Measurements from ENCODE around the gene DISC1. TPM values are rescaled to one million over a fixed set of nuclear protein-coding genes. Genes with fewer than 3 reads are reported as not detected.

Gene DISC1
- total and polyA plus RNA-seq, 2 donors (not counting 1 experiment from before 2014, with no cell fraction given) = 2.0 to 4.3 TPM

DNA sequence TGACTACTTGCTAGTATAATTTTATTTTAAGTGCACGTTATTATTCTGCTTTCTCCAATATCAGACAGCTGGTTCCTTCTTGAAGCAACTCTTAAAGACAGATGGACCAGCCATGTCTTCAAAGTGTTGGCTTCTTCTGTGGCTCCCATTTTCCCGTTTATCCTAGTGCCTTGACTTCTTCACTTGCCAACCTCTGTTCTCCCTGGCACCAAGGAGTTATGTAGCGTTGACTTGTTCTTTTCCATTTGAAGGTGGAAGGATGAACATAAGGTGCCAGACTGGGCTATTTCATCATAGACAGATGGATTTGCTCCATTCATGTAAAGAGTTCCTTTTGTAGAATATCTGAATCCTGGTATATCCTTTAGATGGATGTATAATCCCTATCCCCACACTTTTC is 260.6 kb downstream of the DISC1 start:
- Histone ChIP-seq H4K20me1 (ENCODE audit: control insufficient read depth, extremely low read depth, insufficient read depth, low read length) (no peaks in the 10 kb centered on the region), H3K4me3 (replicated peaks in 1 of 4; ENCODE audit: control extremely low read depth in 1 of 4, insufficient read depth in 1 of 4, low read depth in 3 of 4, low read length in 4 of 4) (no peak overlapping the region), H3K27ac (ENCODE audit: insufficient read depth, low read length) (no peak overlapping the region), H2AFZ (ENCODE audit: low read length) (no peak overlapping the region), H3K9me3 (ENCODE audit: control insufficient read depth, insufficient read depth, low read depth, low read length) (no peaks in the 10 kb centered on the region), H3K36me3 (ENCODE audit: control insufficient read depth, insufficient read depth, low read length) (no peaks in the 10 kb centered on the region), H3K4me1 (ENCODE audit: control insufficient read depth, extremely low read depth, insufficient read depth, low read length) (no peaks in the 10 kb centered on the region), H3K79me2 (ENCODE audit: control insufficient read depth, insufficient read depth, low read length) (no peaks in the 10 kb centered on the region), H3K4me2 (ENCODE audit: extremely low read depth, insufficient read depth, low read length) (no peak overlapping the region), H3K27me3 (ENCODE audit: control insufficient read depth, insufficient read depth, low read length) (no peaks in the 10 kb centered on the region), H3K9ac (ENCODE audit: insufficient read depth, low read length) (no peak overlapping the region)
- TF ChIP-seq, protein P1, sequence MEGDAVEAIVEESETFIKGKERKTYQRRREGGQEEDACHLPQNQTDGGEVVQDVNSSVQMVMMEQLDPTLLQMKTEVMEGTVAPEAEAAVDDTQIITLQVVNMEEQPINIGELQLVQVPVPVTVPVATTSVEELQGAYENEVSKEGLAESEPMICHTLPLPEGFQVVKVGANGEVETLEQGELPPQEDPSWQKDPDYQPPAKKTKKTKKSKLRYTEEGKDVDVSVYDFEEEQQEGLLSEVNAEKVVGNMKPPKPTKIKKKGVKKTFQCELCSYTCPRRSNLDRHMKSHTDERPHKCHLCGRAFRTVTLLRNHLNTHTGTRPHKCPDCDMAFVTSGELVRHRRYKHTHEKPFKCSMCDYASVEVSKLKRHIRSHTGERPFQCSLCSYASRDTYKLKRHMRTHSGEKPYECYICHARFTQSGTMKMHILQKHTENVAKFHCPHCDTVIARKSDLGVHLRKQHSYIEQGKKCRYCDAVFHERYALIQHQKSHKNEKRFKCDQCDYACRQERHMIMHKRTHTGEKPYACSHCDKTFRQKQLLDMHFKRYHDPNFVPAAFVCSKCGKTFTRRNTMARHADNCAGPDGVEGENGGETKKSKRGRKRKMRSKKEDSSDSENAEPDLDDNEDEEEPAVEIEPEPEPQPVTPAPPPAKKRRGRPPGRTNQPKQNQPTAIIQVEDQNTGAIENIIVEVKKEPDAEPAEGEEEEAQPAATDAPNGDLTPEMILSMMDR (conservative IDR thresholded peaks at IDR 0.05 in 1 of 2, IDR thresholded peaks at IDR 0.05 in 1 of 2; ENCODE audit: low read depth in 1 of 2, low read length in 2 of 2) = no peak
- TF ChIP-seq EZH2 (IDR thresholded peaks at IDR 0.05; ENCODE audit: low read length, missing control alignments) = no peak
- DNase-seq (ENCODE audit: low read depth in 2 of 2) = no peak

DNA sequence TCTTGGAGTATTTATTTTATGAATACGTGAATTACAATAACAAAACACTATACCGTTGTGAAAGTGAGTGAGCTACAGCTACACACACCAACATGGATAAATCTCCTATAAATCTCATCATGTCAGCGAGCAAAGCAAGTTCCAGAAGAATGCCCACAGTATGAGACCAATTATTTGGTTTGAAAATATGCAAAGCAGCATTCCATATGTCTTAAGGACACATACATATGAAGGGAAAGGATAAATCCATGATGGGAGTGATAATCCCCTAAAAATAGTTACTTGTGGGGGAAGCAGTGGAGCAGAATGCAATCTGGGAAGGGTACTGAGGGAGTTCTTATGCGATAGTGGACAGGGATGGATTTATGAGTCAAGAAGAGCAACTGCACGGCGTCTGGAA is 261.3 kb downstream of the DISC1 start:
- DNase-seq (ENCODE audit: low read depth in 2 of 2) = no peak
- H3K36me3 ChIP-seq (ENCODE audit: control insufficient read depth, insufficient read depth, low read length) = no peaks in the 10 kb centered on the region
- H3K27ac ChIP-seq (ENCODE audit: insufficient read depth, low read length) = no peak overlapping the region
- H3K4me3 ChIP-seq (replicated peaks in 1 of 4; ENCODE audit: control extremely low read depth in 1 of 4, insufficient read depth in 1 of 4, low read depth in 3 of 4, low read length in 4 of 4) = no peak overlapping the region
- H3K4me2 ChIP-seq (ENCODE audit: extremely low read depth, insufficient read depth, low read length) = no peak overlapping the region
- no peak for TF ChIP-seq EZH2 (IDR thresholded peaks at IDR 0.05; ENCODE audit: low read length, missing control alignments)
- TF ChIP-seq, protein P1 (conservative IDR thresholded peaks at IDR 0.05 in 1 of 2, IDR thresholded peaks at IDR 0.05 in 1 of 2; ENCODE audit: low read depth in 1 of 2, low read length in 2 of 2) = no peak
- H4K20me1 ChIP-seq (ENCODE audit: control insufficient read depth, extremely low read depth, insufficient read depth, low read length) = no peaks in the 10 kb centered on the region
- H3K27me3 ChIP-seq (ENCODE audit: control insufficient read depth, insufficient read depth, low read length) = no peaks in the 10 kb centered on the region
- no peak overlapping the region for H3K9ac ChIP-seq (ENCODE audit: insufficient read depth, low read length)
- no peaks in the 10 kb centered on the region for H3K79me2 ChIP-seq (ENCODE audit: control insufficient read depth, insufficient read depth, low read length)
- no peak overlapping the region for H2AFZ ChIP-seq (ENCODE audit: low read length)
- no peaks in the 10 kb centered on the region for H3K4me1 ChIP-seq (ENCODE audit: control insufficient read depth, extremely low read depth, insufficient read depth, low read length)
- H3K9me3 ChIP-seq (ENCODE audit: control insufficient read depth, insufficient read depth, low read depth, low read length) = no peaks in the 10 kb centered on the region

DNA sequence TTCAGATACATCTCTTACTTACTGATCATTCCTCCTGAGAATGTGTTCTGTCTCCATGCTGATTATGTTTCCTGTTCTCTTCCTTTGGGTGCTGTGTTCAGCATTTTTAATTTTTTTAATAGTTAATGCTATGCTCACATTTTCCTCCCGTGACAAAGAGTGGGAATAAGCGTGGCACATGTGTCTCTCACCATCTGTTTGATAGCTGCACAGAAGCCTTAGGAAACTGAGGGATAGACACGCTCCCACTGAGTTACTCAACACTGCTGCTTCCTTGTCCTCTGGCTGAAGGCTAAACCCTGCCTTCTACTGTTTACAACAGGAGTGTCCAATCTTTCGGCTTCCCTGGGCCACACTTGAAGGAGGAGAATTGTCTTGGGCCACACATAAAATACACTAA is 264.2 kb downstream of the DISC1 start:
- TF ChIP-seq, protein P1 (conservative IDR thresholded peaks at IDR 0.05 in 1 of 2, IDR thresholded peaks at IDR 0.05 in 1 of 2; ENCODE audit: low read depth in 1 of 2, low read length in 2 of 2) = no peak
- no peak for TF ChIP-seq EZH2 (IDR thresholded peaks at IDR 0.05; ENCODE audit: low read length, missing control alignments)
- Histone ChIP-seq H2AFZ (ENCODE audit: low read length) (no peak overlapping the region), H4K20me1 (ENCODE audit: control insufficient read depth, extremely low read depth, insufficient read depth, low read length) (no peaks in the 10 kb centered on the region), H3K4me1 (ENCODE audit: control insufficient read depth, extremely low read depth, insufficient read depth, low read length) (no peaks in the 10 kb centered on the region), H3K27ac (ENCODE audit: insufficient read depth, low read length) (no peak overlapping the region), H3K36me3 (ENCODE audit: control insufficient read depth, insufficient read depth, low read length) (no peaks in the 10 kb centered on the region), H3K4me2 (ENCODE audit: extremely low read depth, insufficient read depth, low read length) (no peak overlapping the region), H3K27me3 (ENCODE audit: control insufficient read depth, insufficient read depth, low read length) (no peaks in the 10 kb centered on the region), H3K79me2 (ENCODE audit: control insufficient read depth, insufficient read depth, low read length) (no peaks in the 10 kb centered on the region), H3K4me3 (replicated peaks in 1 of 4; ENCODE audit: control extremely low read depth in 1 of 4, insufficient read depth in 1 of 4, low read depth in 3 of 4, low read length in 4 of 4) (no peak overlapping the region), H3K9me3 (ENCODE audit: control insufficient read depth, insufficient read depth, low read depth, low read length) (no peaks in the 10 kb centered on the region), H3K9ac (ENCODE audit: insufficient read depth, low read length) (no peak overlapping the region)
- no peak for DNase-seq (ENCODE audit: low read depth in 2 of 2)

Data from fibroblast of lung (primary cell).